ENCODE data around the gene HNRNPF.

GRCh38 chr10:43386549-43386948 lies 22.4 kb downstream of the HNRNPF start:
- no peak for TF ChIP-seq HNF4G (IDR thresholded peaks at IDR 0.05)
- TF ChIP-seq MAX (IDR thresholded peaks at IDR 0.05), result no peak
- TF ChIP-seq CTCF (IDR thresholded peaks at IDR 0.05; ENCODE audit: low read depth, low read length, missing input control), result no peak
- TF ChIP-seq REST (IDR thresholded peaks at IDR 0.05), result no peak
- no peak for TF ChIP-seq YY1 (IDR thresholded peaks at IDR 0.05)
- TF ChIP-seq HNF4A (conservative IDR thresholded peaks at IDR 0.05), result no peak
- no peak for TF ChIP-seq JUND (IDR thresholded peaks at IDR 0.05)
